Brain microvascular endothelial cell (primary cell): ENCODE data around the gene NLK.
A peak's percentile ranks its signal among the peaks of the same experiment; 100 is the strongest.

Source experiments
- DNase-seq: peaks from one replicate; pipeline ENCODE4 v3.0.0-alpha.2; 2020
- H3K27ac ChIP-seq: fragments of 250-450 bp; sonication (Bioruptor Pico); 2 replicates; pipeline ENCODE4 v1.5.1; 2020; ENCODE audit warnings: mild to moderate bottlenecking, moderate library complexity
- H3K27me3 ChIP-seq: fragments of 250-450 bp; sonication (Bioruptor Pico); replicated peaks from 2 replicates; pipeline ENCODE4 v1.5.1; 2020; ENCODE audit warnings: mild to moderate bottlenecking
- H3K36me3 ChIP-seq: fragments of 250-450 bp; sonication (Bioruptor Pico); replicated peaks from 2 replicates; pipeline ENCODE4 v1.5.1; 2020; ENCODE audit warnings: mild to moderate bottlenecking
- H3K4me3 ChIP-seq: 2 replicates; pipeline ENCODE4 v1.5.1; 2011; ENCODE audit warnings: low read depth, mild to moderate bottlenecking, control low read depth, low read length, moderate library complexity
- CTCF ChIP-seq: IDR thresholded peaks from 2 replicates; pipeline ENCODE4 v1.5.1; 2011; ENCODE audit warnings: low read depth, mild to moderate bottlenecking, moderate library complexity, low read length, control low read depth, inconsistent platforms; ENCODE audit errors: missing control alignments
- in situ Hi-C: cut with HindIII; loops from 2 replicates; pipeline ENCODE4 v1.10.0; 2017; ENCODE audit warnings: low sequenced_read_pairs, low pct_ligation_motif_present

NLK gene

GRCh38 chr17:28008513-28008912 is 34.0 kb upstream of the NLK start:
- no peaks in the 10 kb centered on the region for H3K36me3 ChIP-seq
- in situ Hi-C loops, result no loop called here
- no peak overlapping the region for H3K4me3 ChIP-seq
- peak; percentile 69 for DNase-seq
- no peak overlapping the region for H3K27ac ChIP-seq
- H3K27me3 ChIP-seq, result no peaks in the 10 kb centered on the region
- TF ChIP-seq CTCF, result no peak

GRCh38 chr17:28010406-28010805 is 32.1 kb upstream of the NLK start:
- no peaks in the 10 kb centered on the region for H3K36me3 ChIP-seq
- DNase-seq, result no peak
- in situ Hi-C loops, result no loop called here
- H3K4me3 ChIP-seq, result no peak overlapping the region
- no peak overlapping the region for H3K27ac ChIP-seq
- no peaks in the 10 kb centered on the region for H3K27me3 ChIP-seq
- TF ChIP-seq CTCF, result no peak

- Histone ChIP-seq H3K27ac (no peak overlapping the region), H3K27me3 (no peaks in the 10 kb centered on the region), H3K36me3 (no peaks in the 10 kb centered on the region), H3K4me3 (no peak overlapping the region)
- no peak for DNase-seq
- no peak for TF ChIP-seq CTCF
- in situ Hi-C loops, result no loop called here
These were observed 23.9 kb upstream of the NLK start for GRCh38 chr17:28018439-28019070.

GRCh38 chr17:28020515-28020914 is 22.0 kb upstream of the NLK start:
- no peak for TF ChIP-seq CTCF
- in situ Hi-C loops, result no loop called here

GRCh38 chr17:28029044-28029443 is 13.4 kb upstream of the NLK start:
- in situ Hi-C loops, result no loop called here
- no peak for TF ChIP-seq CTCF

More at GRCh38 chr17:28020515-28020914, 22.0 kb upstream of the NLK start:
- H3K36me3 ChIP-seq, result no peaks in the 10 kb centered on the region
- DNase-seq, result no peak
- H3K4me3 ChIP-seq, result no peak overlapping the region
- H3K27me3 ChIP-seq, result no peaks in the 10 kb centered on the region
- H3K27ac ChIP-seq, result no peak overlapping the region

GRCh38 chr17:28030386-28030785 is 12.1 kb upstream of the NLK start:
- Histone ChIP-seq H3K36me3 (no peaks in the 10 kb centered on the region), H3K4me3 (no peak overlapping the region), H3K27ac (no peak overlapping the region), H3K27me3 (no peaks in the 10 kb centered on the region)
- DNase-seq, result no peak
- TF ChIP-seq CTCF, result no peak
- in situ Hi-C loops, result no loop called here

More at GRCh38 chr17:28029044-28029443, 13.4 kb upstream of the NLK start:
- no peak overlapping the region for H3K27ac ChIP-seq
- H3K27me3 ChIP-seq, result no peaks in the 10 kb centered on the region
- no peaks in the 10 kb centered on the region for H3K36me3 ChIP-seq
- no peak overlapping the region for H3K4me3 ChIP-seq
- DNase-seq, result no peak
